Pons (tissue), 1 donor: Measurements from ENCODE around the gene PAQR8.

Experiments used
- DNase-seq: peaks from one replicate; pipeline ENCODE4 v3.0.0-alpha.2; 2016; ENCODE audit warnings: low spot score

PAQR8 gene

DNA sequence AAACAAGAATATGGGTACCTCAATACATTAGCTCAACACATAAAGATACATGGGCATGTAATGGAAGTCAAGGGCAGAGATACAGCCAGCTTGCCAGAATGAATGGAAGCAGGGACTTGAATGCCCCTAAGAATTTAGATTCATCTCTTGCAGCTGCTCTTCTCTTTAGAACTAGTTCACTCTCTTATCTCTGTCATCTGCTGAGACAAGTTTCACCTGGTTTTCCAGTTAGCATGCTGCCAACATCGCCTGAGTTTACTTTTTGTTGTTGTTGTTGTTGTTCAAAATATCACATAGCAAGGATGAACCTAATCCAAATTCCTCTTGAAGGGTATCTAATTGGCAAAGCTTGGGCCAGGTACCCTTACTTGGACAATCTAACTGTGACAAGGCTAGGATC is 14.1 kb upstream of the PAQR8 start:
- no peak for DNase-seq

DNA sequence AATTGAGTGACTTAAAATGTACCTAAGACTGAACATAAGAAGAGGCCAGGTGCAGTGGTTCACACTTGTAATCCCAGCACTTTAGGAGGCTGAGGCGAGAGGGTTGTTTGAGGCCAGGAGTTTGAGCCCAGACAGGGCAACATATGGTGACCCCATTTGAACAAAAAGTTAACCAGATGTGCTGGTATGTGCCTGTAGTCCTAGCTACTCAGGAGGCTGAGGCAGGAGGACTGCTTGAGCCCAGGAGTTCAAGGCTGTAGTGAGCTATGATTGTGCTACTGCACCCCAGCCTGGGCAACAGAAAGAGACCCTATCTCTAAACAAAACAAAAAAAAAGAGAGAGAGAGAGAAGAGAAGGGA is 10.1 kb upstream of the PAQR8 start:
- no peak for DNase-seq

DNA sequence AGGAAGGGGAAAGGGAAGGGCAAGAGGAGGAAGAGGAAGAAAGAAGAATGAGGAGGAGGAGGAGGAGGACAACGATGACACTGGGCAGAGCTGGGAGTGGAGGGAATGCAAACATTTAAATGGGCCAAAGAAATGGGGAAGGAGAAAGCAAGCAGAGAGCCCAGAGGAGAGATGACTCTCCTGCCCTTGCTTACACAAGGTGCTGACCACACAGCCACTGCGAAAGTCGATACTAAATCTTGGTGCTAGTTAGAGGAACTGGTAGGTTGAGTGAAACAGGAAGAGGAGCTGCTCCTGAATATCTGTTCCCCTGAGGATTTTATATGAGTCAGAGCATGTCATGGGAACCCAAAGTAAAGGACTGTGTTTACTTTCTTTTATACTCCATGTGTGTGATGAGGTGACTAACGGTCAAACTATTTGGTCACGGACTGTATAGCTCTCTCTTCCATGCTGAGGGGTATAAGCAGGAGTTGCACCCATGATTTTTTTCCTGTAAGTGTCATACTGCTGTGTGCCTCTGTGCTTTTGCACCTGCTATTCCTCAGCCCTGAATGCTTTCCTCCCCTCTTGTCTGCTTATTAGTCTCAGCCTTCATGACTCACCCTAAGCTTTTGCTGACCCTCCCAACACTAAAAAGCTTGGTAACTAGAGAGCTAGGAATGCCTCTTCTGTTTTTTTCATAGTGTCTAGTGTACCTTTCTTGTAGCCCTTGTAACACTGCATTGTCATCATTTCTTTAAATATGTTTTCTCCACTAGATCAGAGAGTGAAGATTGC is 9.5 kb upstream of the PAQR8 start:
- peak; percentile 73 for DNase-seq

DNA sequence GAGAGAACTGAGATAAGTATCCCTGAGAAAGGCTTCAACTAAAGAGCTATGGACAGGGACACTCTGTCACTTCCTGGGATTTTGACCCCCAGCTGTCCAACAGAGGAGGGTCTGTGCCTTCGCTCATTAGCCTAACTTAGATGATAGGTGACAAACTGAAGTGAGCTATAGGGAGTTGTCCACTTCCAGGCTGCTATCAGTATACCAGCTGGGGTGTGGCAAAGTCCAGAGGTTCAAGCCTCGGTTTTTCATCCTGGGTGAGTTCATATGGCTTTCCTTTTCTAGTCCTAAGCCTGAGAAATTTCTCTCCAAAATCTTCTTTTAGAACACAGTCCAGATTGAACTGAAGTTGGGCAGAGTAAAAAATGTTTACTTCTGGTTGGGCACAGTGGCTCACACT is 5.9 kb upstream of the PAQR8 start:
- DNase-seq, result no peak

DNA sequence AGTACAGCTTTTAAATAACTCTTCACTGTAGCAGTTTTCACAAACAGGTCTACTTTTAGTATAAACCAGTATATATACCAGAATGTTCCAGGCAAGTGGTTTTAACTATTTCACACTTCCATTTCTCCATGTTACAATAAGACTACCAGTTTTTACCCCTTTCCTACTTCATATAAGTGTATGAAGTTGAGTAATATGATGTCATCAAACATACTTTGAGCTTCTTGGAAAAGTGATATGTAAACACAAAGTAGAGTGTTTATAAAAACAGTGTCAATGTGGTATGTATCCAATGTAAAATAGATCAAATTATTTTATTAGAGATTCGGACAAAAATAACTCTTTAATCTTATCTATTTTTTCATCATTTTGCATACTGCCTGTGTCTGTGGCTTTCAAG is 2.5 kb upstream of the PAQR8 start:
- no peak for DNase-seq

DNA sequence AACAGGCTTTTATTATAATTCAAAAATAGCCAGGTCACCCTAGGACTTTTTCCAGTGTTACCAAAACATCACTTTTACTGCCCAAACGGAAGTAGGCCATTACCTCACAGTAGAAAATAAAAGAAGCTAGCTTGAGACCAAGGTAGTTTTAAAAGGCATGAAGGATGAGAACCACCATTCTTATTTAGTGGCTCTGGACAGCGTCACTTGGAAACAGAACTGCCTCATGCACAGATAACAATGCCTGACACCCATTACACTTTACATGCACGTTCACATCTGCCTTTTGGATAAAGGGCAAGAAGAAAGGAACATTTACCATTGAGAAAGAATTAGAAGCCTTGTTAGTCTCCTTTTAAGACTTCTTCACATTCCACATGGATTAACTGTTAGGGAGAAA is 1.9 kb upstream of the PAQR8 start:
- DNase-seq, result no peak

DNA sequence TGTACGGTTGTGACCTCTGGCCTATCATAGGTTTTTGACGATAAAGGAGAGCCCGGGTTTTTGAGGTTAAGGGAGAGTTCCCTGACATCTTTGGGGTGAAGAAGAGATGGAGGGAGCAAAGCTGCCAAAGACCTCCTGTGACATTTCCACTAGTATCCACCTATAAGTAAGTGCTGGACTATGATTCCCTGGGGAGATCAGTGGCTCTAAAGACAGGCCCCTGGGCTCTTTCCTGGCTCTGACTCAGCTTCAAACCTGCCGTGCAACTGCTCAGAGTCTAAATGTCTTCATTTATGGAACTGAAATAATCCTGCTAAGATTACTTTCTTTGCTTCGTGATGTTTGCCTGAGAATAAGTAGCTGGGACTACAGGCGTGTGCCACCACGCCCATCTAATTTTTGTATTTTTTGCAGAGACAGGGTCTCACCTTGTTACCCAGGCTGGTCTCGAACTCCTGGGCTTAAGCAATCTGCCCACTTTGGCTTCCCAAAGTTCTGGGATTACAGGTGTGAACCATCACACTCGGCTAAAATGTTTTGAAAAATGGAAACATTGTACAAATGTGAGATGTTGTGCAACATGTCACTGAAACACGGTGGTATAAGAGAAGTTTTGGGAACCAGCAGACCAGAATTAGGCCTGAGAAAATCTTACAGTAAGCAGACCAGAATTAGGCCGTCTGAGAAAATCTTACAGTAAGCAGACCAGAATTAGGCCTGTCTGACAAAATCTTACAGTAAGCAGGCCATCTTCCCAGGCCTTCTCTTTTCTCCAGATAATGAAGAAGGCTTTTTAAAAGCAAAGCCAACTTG is 1.1 kb upstream of the PAQR8 start:
- no peak for DNase-seq

DNA sequence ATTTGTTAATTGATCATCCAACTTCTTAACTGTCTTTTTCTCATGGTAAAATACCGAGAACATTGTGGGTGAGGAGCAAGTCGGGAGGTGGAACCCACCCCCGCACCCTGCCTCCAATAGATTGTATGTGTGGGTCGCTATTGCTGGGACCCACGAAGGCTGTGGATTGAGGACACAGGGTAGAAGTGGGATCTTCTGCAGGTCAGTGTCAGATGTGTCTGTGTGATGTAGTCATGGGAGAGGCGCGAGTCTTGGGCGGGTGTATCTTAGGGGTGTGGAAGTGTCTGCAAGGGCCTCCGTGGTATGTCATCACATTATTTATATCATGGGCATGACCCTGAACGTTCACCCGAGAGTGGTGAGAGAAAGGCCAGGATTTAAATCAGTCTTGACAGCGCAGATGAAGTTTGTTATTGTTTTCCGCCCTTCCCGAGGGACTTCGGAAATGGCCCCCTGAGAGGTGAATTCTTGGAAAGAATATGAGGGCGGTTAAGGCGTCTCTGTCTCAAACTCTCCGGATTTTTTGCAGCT is 472 bp upstream of the PAQR8 start:
- DNase-seq, result peak; percentile 56

DNA sequence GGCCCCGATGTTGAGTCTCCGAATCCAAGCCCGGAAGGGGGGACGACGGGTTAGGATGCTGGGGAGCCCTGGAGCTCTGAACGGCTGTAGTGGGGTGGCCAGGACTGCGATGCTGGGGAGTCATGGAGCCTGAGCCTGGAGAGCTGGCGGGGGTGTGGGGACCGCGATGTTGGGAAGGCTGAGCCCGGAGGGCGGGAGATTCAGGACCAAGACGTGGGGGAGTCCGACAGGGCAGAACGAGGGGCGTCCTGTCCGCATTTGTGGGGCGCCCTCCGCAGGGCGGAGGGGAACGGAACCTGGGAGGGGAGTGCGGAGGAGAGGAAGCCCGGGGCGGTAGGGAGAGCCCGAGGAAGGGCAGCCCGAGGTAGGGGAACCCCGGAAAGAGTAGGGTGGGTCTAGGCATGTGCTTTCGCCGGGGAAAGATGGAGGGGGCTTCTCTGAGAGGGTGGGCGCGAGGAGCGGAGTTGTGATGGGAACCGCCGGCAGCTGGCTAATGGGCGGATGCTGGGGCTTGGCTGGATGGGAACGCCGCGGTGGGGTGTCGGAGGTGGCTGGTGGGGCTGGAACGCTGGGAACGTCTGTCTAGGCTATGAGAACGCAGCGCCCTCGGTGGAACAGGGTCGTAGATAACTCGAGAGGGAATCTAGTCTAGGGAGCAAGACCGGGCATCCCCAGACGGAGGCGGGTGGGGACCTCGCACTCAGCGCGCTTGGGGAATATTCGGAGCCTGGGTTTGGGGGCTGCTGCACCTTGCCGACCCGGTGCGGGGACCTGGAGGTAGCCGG is 684 bp downstream of the PAQR8 start:
- peak; percentile 46 for DNase-seq

DNA sequence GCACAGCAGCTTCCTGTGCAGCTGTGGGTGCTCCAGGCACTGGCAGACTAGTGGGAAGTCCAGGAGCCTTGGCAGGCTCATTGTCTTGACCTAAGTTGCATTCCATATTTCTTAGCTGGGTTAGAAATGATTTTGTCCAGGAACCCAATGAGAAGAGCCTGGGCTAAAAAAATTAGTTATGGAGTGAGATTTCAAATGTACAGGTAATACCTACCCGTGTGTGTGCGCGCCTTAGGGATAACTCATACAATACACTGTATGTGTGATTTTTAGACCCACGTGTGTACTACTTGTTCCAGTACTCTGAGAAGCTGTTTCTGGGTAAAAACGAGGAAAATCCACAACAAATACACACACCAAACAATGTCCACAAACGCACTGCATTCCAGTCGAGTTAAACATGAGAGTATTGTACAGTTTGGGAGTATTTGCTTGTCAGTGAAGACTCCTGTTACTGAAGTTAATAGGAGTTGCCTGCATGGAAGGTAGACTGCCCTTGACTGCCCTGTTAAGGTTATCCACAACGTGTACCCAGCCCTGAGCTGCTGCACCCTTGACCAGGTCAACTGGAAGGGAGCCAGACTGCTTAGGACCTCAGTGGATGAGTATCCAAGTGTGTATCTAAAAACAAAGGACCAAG is 1.4 kb downstream of the PAQR8 start:
- peak; percentile 77 for DNase-seq

DNA sequence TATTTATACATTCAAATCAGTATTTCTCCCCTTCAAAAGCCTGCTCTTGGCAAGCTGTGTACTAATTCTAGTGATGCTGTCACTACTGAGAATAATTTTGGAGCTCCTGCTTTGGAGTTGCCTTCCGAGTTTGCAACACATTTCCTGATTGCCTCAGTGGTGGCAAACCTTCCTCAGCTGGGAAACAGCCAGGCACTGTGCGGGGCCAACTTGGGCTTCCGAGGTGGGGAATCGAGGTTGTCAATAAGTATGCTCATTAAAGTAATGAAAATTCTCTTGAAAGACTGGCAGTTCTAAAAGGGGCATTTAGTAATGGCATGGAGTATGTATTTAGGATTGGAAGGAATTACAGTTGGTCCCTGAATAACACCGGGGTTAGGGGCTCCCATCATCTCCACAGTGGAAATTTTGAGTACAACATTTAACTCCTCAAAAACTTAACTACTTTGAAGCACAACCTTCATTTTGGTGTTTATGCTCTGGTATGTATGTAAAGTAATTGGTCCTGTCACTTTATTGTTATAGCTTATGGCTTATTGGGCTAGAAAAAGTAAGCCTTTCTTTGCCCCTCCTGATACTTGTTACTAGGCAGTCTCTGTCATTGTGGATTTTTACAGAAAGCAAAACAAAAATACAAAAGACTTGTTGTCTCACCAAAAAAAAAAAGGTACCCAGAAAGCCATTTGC is 2.7 kb downstream of the PAQR8 start:
- peak; percentile 75 for DNase-seq

DNA sequence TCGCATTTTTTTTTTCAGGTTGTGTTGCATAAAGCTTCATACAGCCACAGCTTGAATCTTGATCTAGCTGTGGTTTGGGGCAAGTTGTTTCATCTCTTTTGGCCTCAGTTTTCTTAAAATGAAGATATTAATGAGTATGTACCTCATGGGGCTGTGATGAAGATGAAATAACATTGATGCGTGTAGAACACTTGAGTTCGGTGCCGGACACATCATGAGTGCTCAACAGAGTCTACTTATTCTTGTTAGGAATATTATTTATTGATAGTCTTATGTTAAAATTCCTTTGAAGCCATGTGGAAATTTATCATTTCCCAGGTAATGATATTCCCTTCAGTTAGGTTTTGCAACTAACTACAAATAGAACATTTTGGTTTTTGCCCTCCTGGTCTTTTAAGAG is 3.4 kb downstream of the PAQR8 start:
- DNase-seq, result peak; percentile 62

DNA sequence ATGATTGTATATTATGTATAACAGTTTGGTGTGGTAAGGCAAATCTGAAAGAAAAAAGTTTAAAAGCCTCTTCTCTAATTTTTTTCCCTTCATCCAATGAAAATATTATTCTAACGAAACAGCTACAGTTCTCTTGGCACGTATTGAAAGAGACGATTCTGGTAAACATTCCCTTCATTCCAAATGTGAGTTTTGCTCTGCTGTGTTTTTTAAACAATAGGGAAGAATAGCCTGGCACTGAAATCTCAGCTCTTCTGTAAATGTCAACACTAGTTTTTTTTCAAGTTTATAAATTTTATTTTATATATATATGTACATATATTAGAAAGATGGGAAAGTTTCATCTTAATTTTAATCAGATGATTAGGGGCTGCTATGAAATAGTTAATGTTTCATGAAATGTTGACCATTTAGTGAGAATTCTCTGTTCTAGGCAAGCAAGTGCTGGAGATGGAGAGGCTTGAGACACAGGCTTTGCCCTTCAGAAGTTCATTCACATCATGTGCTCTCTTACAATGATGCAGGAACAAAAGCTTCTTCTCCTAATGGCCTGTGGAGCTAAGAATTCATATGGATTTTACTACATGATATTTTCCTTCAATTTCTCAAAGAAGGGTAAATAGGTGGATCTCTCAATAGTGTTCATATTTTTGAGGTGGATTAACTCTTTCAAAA is 4.1 kb downstream of the PAQR8 start:
- peak; percentile 86 for DNase-seq

DNA sequence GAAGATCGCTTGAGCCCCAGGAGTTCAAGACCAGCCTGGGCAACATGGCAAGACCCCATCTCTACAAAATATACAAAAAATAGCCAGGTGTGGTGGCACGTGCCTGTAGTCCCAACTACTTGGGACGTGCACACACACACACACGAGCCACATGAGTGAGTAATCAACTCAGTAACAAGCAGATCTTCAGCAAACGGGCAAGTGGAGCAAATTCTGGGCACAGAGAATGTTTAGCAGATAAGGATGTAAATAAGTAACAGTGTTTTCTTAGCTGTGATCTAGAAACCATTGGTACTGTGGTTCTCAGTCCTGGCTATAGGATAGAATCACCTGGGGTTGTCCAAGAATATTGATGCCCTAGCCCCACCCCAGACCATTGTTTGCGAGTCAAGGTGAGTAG is 6.1 kb downstream of the PAQR8 start:
- DNase-seq, result no peak

DNA sequence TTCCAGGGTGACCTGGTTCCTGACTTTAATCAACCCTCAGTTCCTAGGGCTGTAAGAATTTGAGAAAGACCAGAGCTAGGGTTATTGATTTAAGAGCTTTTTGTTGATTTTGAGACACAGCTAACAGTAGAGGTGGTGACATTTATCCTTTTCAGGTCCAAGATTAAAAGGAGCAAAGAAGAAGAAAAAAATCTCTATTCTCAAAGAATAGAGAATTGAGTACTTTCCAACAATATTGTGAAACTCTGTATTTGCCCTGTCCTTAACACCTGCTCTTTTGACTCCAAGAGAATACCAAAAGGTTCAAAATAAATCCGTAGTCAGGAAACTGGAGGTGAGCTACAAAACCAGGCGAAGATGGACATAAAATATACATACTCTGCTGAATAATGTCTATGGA is 7.3 kb downstream of the PAQR8 start:
- DNase-seq, result no peak

DNA sequence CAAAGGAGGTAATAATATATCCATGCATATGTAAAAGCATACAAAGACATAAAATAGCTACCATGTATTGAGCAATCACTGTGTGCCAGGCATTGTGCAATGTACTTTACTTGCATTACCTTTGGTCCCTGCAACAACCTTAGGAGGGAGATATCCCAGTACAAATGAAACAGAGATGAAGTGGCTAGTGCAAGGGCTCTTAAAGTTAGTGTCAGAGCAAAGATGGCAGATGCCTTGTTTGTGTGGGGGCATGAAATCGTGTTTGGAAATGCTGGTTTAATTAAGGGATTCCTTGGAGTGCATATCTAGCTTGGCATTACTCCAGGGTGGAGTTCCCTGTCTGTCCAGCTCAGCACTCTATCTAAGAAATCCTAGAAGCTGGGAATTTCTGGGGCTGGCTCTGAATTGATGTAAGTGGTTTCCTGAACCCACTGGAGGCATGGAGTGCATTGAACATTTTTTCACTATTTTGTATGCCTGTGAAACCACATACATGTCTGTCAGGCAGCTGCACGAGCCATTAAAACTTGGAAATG is 9.8 kb downstream of the PAQR8 start:
- DNase-seq, result no peak

DNA sequence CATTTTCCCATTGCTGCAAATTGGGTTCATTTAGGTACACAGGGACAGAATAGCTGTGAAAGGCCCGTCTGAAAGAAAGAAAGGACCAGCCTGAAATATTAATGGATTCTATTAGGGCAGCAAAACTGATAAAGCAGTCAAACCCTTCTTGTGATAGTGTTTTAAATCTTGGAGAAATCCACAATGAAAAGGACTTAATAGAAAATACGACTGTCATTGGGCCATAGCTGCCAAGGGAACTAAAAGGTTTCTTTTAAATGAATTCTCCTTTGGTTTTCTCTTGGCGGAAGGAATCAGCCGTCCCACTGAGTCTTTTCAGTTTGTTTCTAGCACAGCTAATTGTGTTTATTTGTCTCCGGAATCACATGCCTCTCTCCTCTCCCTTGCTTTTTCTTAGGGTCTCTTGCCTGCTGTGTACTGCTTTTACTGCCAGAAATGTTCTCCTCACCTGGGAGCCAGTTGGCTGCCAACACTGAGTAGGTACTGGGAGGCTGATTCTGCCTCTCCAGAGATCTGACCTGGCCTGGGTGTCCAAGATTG is 11.3 kb downstream of the PAQR8 start:
- DNase-seq, result peak; percentile 72

DNA sequence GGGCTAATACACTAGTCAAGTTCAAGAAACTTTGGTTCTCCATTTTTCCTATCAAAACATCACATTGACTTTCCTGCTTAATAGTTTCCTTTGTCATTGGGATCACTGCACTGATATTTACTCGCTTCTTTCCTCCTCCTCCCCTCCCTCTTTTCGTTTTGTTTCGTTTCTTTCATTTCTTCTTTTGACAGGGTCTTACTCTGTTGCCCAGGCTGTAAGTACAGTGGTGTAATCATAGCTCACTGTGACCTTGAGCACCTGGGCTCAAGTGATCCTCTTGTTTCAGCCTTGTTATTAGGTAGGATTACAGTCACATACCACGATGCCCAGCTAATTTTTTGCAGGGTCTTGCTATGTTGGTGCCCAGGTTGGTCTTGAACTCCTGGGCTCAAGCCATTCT is 12.3 kb downstream of the PAQR8 start:
- DNase-seq, result no peak

DNA sequence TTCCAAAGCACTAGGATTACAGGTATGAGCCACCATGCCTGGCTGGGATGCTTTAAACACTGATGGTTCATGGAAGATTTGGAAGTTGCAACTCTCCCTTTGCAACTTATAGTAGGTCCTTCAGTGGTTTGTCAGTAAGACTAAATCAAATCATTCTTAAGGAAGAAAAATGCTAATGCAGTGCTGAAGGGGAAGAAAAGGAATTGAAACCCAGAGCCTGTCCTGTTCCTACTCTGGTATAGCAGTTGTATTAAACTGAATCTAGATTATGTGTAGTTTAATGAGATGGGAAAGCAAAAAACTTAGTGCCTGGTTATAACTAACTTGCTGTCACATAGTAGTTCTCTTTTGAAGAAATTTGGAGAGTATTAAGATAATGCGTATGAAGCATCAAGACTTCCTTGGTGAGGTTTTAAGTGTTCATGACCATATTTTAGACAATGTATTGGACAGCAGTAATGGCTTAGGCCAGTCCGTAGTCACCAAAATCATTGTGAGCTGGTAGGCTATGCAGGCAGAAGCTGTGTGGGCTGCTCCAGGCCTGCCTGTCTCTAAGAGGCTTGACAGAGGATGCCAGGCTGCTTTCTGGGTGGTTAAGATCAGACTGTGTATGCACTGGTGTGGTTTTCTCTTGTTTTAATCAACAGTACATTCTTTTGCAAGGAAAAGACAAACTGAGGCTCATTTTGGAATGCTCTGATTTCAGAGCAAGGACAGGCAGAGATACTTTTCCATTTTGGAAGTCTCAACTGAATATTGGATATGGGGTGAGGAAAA is 14.0 kb downstream of the PAQR8 start:
- DNase-seq, result peak; percentile 59

DNA sequence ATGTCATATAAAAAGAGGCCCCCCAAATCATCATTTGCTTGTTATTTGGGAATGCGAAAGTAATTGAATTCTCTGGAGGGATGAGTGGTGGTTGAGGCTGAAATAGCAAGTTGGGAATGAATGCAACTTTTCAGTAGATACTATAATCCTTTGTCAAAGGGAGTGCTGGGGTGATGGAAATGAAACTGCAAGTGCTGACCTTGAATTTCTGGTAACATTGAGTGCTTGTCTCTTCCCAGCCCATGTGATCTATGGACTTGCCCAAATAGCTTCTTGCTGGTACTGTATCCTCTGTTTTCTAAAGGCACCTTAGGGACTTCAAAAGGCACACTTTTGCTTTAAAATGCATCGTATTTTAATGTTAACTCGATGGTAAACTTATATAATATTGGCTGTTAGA is 14.8 kb downstream of the PAQR8 start:
- DNase-seq, result peak; percentile 97
